GM18909 (cell line): Measurements from ENCODE around the gene PAXX.

Source experiments
- ATAC-seq: cut with Tn5 transposase; IDR thresholded peaks from one replicate; pipeline ENCODE4 v1.9.1; 2021; ENCODE audit warnings: mild to moderate bottlenecking; ENCODE audit not compliant: unreplicated experiment, poor library complexity

Gene PAXX

GRCh38 chr9:136980669-136981478 is 11.3 kb upstream of the PAXX start:
- ATAC-seq, result no peak

DNA sequence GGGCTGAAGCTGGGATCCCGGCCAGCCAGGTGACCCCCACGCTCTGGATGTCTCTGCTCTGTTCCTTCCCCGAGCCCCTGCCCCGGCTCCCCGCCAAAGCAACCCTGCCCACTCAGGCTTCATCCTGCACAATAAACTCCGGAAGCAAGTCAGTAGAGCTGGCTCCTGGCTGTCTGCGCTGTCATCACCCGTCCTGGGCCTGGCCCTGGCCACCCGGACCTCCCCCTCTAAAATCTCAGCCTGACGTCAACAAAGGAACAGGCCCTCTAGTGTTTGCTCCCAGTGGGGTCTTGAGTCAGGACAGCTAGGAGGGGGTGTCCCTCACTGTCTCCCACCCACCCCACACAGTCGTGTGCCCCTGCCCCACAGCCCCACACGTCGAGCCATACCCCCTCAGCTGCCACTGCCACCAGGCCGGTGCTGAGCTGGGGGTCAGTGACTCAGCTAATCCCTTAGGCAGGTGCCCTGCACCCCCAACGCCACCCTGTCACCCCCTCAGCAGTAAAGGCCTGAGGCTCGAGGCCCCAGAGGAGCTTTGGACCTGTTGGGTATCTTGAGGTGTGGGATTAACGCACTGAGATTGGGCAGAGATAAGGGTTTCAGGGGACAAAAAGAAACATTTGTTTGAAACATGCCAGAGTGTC is 10.5 kb upstream of the PAXX start:
- no peak for ATAC-seq

DNA sequence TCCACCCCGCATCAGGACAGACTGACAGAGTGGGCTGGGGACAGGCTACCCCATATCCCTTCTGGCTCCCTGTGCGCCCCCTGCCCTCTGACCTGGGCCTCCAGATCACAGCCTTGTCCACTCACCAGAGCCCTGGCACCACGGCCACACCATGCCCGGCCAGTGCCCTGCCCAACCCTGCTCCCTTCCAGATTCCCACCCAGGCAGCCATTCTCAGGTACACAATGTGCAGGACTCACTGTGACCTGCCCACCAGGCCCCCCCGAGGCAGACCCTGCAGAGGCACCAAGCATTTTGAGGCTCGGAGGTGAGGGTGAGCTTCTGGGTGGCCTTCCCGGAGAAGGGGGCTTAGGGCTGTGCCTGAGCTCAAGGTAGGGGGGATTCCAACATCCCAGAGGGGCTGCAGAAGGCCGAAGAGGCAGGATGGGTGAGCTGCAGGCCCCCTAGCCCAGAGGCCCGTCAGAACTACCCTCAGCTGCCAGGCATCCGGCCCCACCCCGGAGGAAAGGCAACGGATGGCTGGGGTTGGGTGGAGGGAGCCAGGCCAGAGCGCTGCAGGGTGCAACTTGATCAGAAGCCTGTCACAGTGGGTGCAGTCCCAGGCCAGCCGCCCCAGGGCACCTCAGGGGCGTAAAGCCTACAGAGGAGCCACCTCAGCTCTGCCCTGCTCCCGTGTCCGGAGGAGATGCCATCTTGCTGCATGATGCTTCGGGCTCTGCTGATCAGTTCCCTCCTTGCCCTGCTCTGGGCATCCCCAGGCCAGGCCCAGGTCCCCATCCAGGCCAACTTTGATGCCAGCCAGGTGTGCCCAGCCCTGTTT is 9.8 kb upstream of the PAXX start, which contains the start of gene LCNL1:
TSS of gene LCNL1 (plus strand) at position 762 of the 820 bp plus-strand sequence. CDS start 594 bp downstream, outside the sequence.
- ATAC-seq, result no peak

GRCh38 chr9:136983167-136983566 is 9.1 kb upstream of the PAXX start:
- no peak for ATAC-seq

- no peak for ATAC-seq
Observed at GRCh38 chr9:136983656-136984314, 8.4 kb upstream of the PAXX start.

DNA sequence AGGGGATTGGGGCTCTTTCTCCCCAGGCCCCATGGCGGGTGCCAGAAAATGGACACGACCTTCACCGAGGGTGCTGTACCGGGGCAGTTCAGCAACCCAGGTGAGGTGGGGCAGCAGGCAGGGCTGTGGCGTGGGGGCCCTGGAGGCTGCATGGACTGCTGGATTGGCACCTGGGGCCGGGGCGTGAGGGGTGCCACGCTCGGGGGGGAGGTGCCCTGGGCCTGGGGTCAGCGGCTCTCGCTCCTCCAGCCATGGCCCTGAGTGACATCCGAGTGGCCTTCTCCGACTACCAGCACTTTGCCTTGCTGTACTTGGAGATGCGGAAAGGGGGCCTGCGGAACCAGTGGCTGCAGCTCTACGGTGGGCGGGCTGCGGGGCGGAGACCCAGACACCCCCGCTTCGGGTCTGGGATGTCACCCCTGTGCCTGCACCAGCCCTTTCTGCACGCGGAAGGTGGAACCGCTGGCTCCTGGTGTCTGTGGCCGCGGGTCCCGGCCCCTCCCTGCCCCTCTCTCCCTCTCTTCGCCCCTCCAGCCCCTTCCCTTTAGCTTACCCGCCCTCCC is 7.7 kb upstream of the PAXX start:
- no peak for ATAC-seq

DNA sequence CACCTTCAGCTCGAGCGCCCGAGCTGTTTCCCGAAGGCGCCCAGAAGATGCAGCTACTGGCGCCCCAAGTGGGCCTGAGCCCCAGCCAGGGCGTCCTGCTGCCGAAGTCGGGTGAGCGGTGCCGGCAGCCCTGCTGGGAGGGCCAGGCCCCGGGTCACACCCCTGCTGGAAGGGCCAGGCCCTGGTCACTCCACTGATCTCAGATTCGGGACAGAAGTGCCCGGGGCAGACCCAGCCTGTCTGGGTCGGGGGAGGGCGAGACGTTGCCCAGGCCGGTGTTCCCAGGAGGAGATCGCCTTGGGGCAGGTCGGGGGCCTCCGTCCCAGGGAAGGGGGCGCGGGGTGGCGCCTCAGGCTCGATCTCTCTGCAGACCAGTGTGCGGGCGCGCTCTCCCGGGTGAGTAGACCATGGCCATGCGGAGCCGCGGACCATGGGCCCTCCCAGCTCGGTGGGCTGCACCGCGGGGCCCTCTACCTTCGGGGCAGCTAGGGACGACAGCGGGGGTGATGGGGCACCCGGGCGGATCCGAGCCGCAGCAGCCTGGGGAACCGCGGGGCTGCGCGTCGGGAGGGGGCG is 7.1 kb upstream of the PAXX start:
- ATAC-seq, result no peak

DNA sequence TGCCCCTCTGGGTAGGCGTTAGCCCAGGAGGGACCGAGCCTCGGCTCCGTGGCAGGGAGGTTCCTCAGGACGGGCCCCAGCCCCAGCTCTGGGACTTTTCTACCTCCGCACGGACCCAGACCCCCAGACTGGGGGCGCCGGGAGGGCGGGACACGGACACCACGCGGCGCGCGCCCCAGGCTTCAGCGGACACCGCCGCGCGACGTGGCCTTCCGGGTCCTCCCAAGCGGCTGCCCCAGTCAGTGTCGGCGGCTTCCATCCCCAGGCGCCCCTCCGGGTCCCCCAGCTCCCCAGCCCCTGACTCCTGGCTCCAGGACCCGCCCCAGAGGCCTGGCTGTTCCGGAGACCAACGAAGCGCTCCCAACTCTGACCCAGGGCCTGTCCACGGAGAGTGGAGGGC is 6.4 kb upstream of the PAXX start:
- ATAC-seq, result no peak

- no peak for ATAC-seq
Observed at GRCh38 chr9:136988872-136989271, 3.4 kb upstream of the PAXX start.

DNA sequence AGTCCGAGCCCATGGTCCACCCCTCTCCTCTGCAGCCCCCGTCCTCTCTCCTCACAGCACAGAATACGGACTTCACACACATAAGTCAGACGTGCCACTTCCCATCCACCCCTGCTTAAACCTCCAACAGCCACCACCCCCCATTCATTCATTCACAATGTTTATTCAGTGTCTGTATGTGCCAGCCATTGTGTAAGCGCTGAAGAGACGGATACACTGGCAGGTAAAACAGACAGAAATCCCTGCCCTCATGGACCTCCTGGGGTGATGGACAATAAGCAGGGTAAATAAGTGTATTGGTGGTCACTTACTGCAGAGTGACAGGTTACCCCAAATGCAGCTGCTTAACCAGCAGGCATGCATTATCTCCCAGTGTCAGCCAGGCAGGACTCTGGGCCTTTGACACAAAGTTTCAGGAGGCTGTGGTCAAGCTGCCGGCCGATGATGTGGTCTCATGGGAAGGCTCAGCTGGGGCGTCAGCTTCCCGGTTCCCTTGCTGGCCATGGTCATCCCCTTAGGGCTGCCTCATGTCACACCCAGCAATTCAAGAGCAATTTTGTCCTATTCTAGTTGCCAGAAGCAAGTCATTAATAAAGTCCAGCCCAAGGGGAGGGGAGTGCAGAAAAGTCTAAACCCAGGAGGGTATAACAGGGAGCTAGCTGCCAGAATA is 1.8 kb upstream of the PAXX start:
- no peak for ATAC-seq

DNA sequence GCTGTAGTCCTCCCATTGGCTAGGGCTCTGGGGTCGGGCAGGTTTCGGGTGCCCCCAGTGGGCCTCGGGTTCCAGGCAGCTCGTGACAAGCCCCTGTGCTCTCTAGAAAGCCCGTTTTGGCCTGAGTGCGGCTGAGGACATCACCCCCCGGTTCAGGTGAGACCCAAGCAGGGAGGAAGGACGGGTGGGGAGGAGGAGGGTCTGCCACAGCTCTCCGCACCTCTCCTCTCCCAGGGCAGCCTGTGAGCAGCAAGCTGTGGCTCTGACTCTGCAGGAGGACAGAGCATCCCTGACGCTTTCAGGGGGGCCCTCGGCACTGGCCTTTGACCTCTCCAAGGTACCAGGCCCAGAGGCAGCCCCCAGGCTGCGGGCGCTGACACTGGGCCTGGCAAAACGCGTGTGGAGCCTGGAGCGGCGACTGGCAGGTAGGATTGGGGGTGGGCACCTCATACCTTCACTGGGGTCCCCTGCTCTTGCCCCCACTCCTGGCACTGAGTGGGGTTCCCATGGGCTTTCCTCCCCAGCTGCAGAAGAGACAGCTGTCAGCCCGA is 672 bp downstream of the PAXX start:
- ATAC-seq, result no peak

GRCh38 chr9:136994180-136994887 is 2.1 kb downstream of the PAXX start:
- ATAC-seq, result no peak

DNA sequence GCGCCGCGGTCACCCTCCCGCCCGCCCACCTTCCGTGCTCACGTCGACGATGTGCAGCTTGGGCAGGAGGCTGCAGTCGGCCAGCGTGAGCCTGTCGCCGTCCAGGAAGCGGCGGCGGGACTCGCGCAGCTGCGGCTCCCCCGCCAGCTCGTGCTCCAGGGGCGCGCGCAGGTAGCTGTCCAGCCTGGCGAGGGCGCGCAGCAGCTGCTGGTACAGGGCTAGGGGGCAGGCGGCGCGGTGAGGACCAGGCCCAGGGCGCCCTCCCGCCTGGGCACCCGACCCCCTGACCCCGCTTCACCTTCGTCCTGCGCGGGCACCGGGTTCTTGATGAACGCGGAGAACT is 2.6 kb downstream of the PAXX start:
- no peak for ATAC-seq

DNA sequence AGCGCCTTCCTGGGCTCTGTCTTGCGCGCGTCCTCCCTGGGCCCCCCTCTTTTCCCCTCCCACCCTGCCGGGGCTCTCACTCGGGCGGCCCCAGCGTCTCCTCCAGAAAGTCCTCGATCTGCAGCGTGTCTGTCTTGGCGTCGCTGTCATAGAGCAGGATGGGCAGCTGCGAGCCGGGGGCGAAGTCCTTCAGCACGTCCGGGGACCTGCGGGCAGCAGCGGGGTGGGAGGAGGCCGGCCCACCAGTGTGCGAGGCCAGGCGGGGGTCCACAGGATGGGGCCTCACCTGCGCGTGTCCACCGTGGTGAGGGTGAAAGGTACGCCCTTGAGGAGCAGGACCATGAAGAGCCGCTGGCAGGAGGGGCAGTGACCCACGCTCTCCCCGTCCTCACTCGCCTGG is 3.1 kb downstream of the PAXX start:
- ATAC-seq, result no peak

GRCh38 chr9:136995772-136996311 is 3.6 kb downstream of the PAXX start:
- no peak for ATAC-seq

DNA sequence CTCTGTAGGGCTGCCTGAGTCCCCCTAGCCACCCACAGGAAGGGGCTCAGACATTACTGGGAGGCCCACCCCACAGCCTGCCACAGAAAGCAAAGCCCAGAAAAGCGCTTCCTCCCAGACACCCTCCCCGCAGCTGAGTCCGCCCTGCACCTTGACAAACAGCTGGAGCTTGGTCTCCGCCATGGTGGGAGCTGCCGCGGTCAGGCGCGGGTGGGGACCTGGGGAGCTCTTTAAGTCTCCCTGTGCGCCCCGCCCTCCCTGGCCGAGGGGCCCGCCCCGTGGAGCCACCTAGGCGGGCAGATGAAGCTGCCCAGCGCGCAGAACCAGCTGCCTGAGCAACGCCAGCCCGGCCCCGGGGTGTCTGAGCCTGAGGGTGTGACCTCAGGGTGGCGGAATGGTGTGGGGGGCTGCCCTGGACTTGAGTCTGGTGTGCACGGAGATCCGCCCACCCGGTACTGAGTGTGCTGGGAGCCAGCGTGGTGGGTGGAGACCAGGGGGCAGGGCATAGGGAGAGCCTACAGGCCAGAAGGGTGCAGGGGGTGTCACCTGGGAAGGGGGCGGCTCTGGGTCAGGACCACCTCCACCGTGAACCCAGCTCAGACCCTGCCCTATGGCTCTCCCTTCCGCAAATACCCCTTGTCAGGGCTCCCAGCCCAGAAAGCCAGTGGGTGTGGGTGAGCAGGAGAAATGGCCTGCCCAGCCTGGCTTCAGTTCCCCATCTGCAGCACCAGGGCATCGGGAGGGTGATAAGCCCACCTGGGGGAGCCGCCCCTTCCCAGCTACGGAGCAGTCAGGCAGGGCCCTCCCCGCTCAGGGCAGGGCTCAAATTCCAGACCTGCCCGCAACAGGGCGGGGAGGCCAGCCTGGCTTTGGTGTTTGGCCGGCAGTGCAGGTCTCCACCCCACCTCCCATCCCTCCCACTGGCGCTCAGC is 4.4 kb downstream of the PAXX start, which contains the start of gene CLIC3:
TSS of gene CLIC3 (minus strand) at position 208 of the 932 bp plus-strand sequence. CDS start at position 183, 25 bp downstream.
- ATAC-seq, result no peak

DNA sequence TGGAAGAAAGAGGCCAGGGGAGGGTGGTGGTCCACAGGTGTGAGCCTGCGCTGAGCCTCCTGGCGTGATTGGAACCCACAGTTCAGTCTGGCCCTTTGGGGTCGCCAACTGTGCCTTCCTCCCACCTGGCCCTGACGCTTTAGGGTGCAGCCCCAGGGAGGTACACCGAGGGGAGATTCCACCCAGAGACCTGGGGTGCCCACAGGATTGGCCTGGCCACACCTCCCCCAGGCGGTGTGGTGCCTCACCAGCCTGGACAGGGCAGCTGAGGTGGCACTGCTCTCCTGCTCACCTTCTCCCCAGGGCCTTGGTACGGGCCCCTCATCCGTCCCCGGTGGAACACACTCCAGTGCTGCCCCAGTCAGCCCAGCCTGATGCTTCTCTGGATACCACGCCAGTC is 5.1 kb downstream of the PAXX start:
- ATAC-seq, result no peak
